HCT116 (cell line): Measurements from ENCODE around the gene TTF1. TPM values are rescaled to one million over a fixed set of nuclear protein-coding genes. Genes with fewer than 3 reads are reported as not detected.

ENCODE experiments used
- ATAC-seq: fragments of 200-7000 bp; cut with Tn5 transposase; 2 replicates; pipeline ENCODE4 v1.9.1; 2020; ENCODE audit warnings: mild to moderate bottlenecking, moderate library complexity
- BruUV-seq: library from RNA; stranded (reverse); fragments of 400-500 nt; replicated peaks from 2 replicates; lab custom pipeline; 2021; lab: Mats Ljungman, UMichigan
- CTCF ChIA-PET: fragments of 300-600 bp; sonication (Branson Sonifier 250); formaldehyde crosslinking; loops from one replicate; lab custom pipeline; 2021; ENCODE audit warnings: antibody characterized with exemption; lab: Charles Lee
- POLR2A ChIA-PET: fragments of 300-600, 350-600 bp; sonication (Branson Sonifier 250); formaldehyde crosslinking; loops from one replicate; lab custom pipeline; 2021; ENCODE audit warnings: antibody characterized with exemption; lab: Charles Lee
- RAD21 ChIA-PET, 2 experiments: fragments of 300-600 bp; sonication (Branson Sonifier 250); formaldehyde crosslinking; loops; one replicate each; lab custom pipeline; 2023; ENCODE audit warnings: low total read pairs in 2 of 2; ENCODE audit not compliant: uncharacterized antibody in 2 of 2, unreplicated experiment in 2 of 2, low non-redundant PET in 1 of 2; lab: Charles Lee
- DNase-seq: peaks from one replicate; pipeline ENCODE4 v3.0.0-alpha.2; 2010; ENCODE audit warnings: low read depth, low spot score
- H2AFZ ChIP-seq: fragments of 200-600 bp; shearing (Covaris generic), sonication (generic); 2 replicates; pipeline ENCODE4 v1.6.1; 2017; ENCODE audit warnings: low read depth, mixed run types, mixed read lengths, antibody characterized with exemption, low read length; ENCODE audit not compliant: poor library complexity, severe bottlenecking
- H3K27ac ChIP-seq: 2 replicates; pipeline ENCODE4 v1.5.1; 2012; ENCODE audit warnings: low read depth, low read length
- H3K27me3 ChIP-seq: fragments of 200-600 bp; sonication (generic); 2 replicates; pipeline ENCODE4 v1.6.1; 2016; ENCODE audit warnings: mixed run types, low read length, mixed read lengths; ENCODE audit not compliant: insufficient read depth
- H3K36me3 ChIP-seq, 2 experiments: fragments of 200-500 bp in 1 of 2; fragments of 200-600 bp in 1 of 2; sonication (Bioruptor generic) in 1 of 2; sonication (generic) in 1 of 2; 2 replicates each; pipeline versions ENCODE4 v1.5.1 to v1.6.1; 2014 to 2016; ENCODE audit warnings: low read length in 2 of 2, inconsistent platforms in 1 of 2, mixed read lengths in 1 of 2, mixed run types in 1 of 2; ENCODE audit not compliant: insufficient read depth in 2 of 2, control insufficient read depth in 1 of 2
- H3K4me1 ChIP-seq, 2 experiments: fragments of 200-600 bp in 1 of 2; sonication (generic) in 1 of 2; 2 replicates each; pipeline versions ENCODE4 v1.5.1 to v1.6.1; 2012 to 2017; ENCODE audit warnings: low read length in 2 of 2, inconsistent platforms in 1 of 2, mild to moderate bottlenecking in 1 of 2, mixed read lengths in 1 of 2, mixed run types in 1 of 2, moderate library complexity in 1 of 2; ENCODE audit not compliant: insufficient read depth in 2 of 2, control insufficient read depth in 1 of 2
- H3K4me2 ChIP-seq: fragments of 200-600 bp; sonication (generic); 2 replicates; pipeline ENCODE4 v1.6.1; 2017; ENCODE audit warnings: mixed run types, low read length, mixed read lengths
- H3K4me3 ChIP-seq, 2 experiments: fragments of 200-600 bp in 1 of 2; sonication (generic) in 1 of 2; replicated peaks in 1 of 2; 2 replicates each; pipeline ENCODE4 v1.5.1; 2011 to 2016; ENCODE audit warnings: low read length in 2 of 2, control low read depth in 1 of 2, low read depth in 1 of 2, mild to moderate bottlenecking in 1 of 2, mixed read lengths in 1 of 2, mixed run types in 1 of 2
- H3K79me2 ChIP-seq: fragments of 200-600 bp; sonication (generic); 2 replicates; pipeline ENCODE4 v1.6.1; 2017; ENCODE audit warnings: mild to moderate bottlenecking, mixed run types, low read length, moderate library complexity, mixed read lengths; ENCODE audit not compliant: insufficient read depth
- H3K9ac ChIP-seq: fragments of 200-600 bp; sonication (generic); 2 replicates; pipeline ENCODE4 v1.6.1; 2016; ENCODE audit warnings: low read length, mixed read lengths
- H3K9me2 ChIP-seq: fragments of 200-600 bp; sonication (generic), shearing (Covaris generic); 2 replicates; pipeline ENCODE4 v1.6.1; 2017; ENCODE audit warnings: mixed run types, mild to moderate bottlenecking, moderate library complexity; ENCODE audit not compliant: insufficient read depth
- H3K9me3 ChIP-seq, 2 experiments: fragments of 200-500 bp in 1 of 2; fragments of 200-600 bp in 1 of 2; sonication (Bioruptor generic) in 1 of 2; sonication (generic) in 1 of 2; 2 replicates each; pipeline ENCODE4 v1.6.1; 2014 to 2017; ENCODE audit warnings: low read length in 2 of 2, mixed read lengths in 2 of 2, inconsistent platforms in 1 of 2, low read depth in 1 of 2, mild to moderate bottlenecking in 1 of 2, mixed run types in 1 of 2, moderate library complexity in 1 of 2; ENCODE audit not compliant: control insufficient read depth in 1 of 2, insufficient read depth in 1 of 2
- H4K20me1 ChIP-seq: fragments of 200-600 bp; sonication (generic), shearing (Covaris generic); 2 replicates; pipeline ENCODE4 v1.6.1; 2017; ENCODE audit warnings: mixed run types, mild to moderate bottlenecking, moderate library complexity; ENCODE audit not compliant: insufficient read depth
- CBX3 ChIP-seq: IDR thresholded peaks from 2 replicates; pipeline ENCODE4 v1.6.1; 2012; ENCODE audit warnings: low read depth
- CEBPB ChIP-seq: IDR thresholded peaks from 2 replicates; pipeline ENCODE4 v1.6.1; 2012; ENCODE audit warnings: low read depth
- EGR1 ChIP-seq: IDR thresholded peaks from 2 replicates; pipeline ENCODE4 v1.6.1; 2012; ENCODE audit warnings: low read depth
- ELF1 ChIP-seq: IDR thresholded peaks from 2 replicates; pipeline ENCODE4 v1.6.1; 2012; ENCODE audit warnings: low read depth, borderline replicate concordance
- EZH2 ChIP-seq: fragments of 200-600 bp; sonication (generic); IDR thresholded peaks from 2 replicates; pipeline ENCODE4 v1.6.1; 2017; ENCODE audit warnings: antibody characterized with exemption, mixed run types
- EZH2phosphoT487 ChIP-seq: fragments of 200-600 bp; IDR thresholded peaks from 2 replicates; pipeline ENCODE4 v1.6.1; 2018; ENCODE audit warnings: antibody characterized with exemption, borderline replicate concordance
- FOSL1 ChIP-seq: IDR thresholded peaks from 2 replicates; pipeline ENCODE4 v1.6.1; 2012; ENCODE audit warnings: low read depth
- JUND ChIP-seq: IDR thresholded peaks from 2 replicates; pipeline ENCODE4 v1.6.1; 2012
- MAX ChIP-seq: IDR thresholded peaks from 2 replicates; pipeline ENCODE4 v1.6.1; 2012
- POLR2AphosphoS5 ChIP-seq: IDR thresholded peaks from 2 replicates; pipeline ENCODE4 v1.6.1; 2011; ENCODE audit warnings: mild to moderate bottlenecking, low read depth, low read length, moderate library complexity
- RAD21 ChIP-seq: IDR thresholded peaks from 2 replicates; pipeline ENCODE4 v1.6.1; 2012; ENCODE audit warnings: low read depth, mild to moderate bottlenecking
- REST ChIP-seq: IDR thresholded peaks from 2 replicates; pipeline ENCODE4 v1.6.1; 2012; ENCODE audit warnings: low read depth
- SIN3A ChIP-seq: IDR thresholded peaks from 2 replicates; pipeline ENCODE4 v1.6.1; 2012; ENCODE audit warnings: low read depth
- SP1 ChIP-seq: IDR thresholded peaks from 2 replicates; pipeline ENCODE4 v1.6.1; 2012; ENCODE audit warnings: low read depth
- SRF ChIP-seq: IDR thresholded peaks from 2 replicates; pipeline ENCODE4 v1.6.1; 2012; ENCODE audit warnings: low read depth
- ZBTB33 ChIP-seq: IDR thresholded peaks from 2 replicates; pipeline ENCODE4 v1.6.1; 2011; ENCODE audit warnings: mild to moderate bottlenecking, low read length, moderate library complexity; ENCODE audit not compliant: insufficient replicate concordance; ENCODE audit errors: extremely low read depth
- ZFX ChIP-seq: fragments of 450-650 bp; IDR thresholded peaks from 2 replicates; pipeline ENCODE4 v1.6.1; 2017
- intact Hi-C: fragments of 100-400 bp; cut with micrococcal nuclease; formaldehyde crosslinking; loops from 2 replicates; pipeline ENCODE4 v1.10.0; 2022
- total RNA-seq: library from RNA; stranded (reverse); gene quantifications from one replicate; pipeline ENCODE4 v1.2.1, GENCODE V29; 2021; ENCODE audit not compliant: unreplicated experiment

Gene TTF1
- total RNA-seq, 1 experiment from 2014 or later = 14.5 TPM

GRCh38 chr9:132391449-132391848, 15.2 kb downstream of the TTF1 start:
- Histone ChIP-seq H3K9ac (no peak overlapping the region), H3K36me3 (peaks cover 55 to 58% of the 10 kb centered on the region in 2 experiments), H3K79me2 (no peaks in the 10 kb centered on the region), H3K4me1 (no peaks in the 10 kb centered on the region), H3K9me3 (no peaks in the 10 kb centered on the region), H3K27me3 (no peaks in the 10 kb centered on the region), H4K20me1 (no peaks in the 10 kb centered on the region), H3K4me3 (no peak overlapping the region), H3K9me2 (no peaks in the 10 kb centered on the region), H2AFZ (no peak overlapping the region), H3K4me2 (no peak overlapping the region), H3K27ac (no peak overlapping the region)
- no peak for DNase-seq
- TF ChIP-seq EZH2phosphoT487 (no peak), MAX (no peak), FOSL1 (no peak), RAD21 (no peak), SIN3A (no peak), ZBTB33 (no peak), EZH2 (no peak), JUND (no peak), SRF (no peak), POLR2AphosphoS5 (no peak), ZFX (no peak), CEBPB (no peak), CBX3 (no peak), EGR1 (no peak), REST (no peak), ELF1 (no peak), SP1 (no peak)
- ATAC-seq = no peak
- ChIA-PET CTCF (no interaction called here), POLR2A (no interaction called here), RAD21 (no interaction called here)
- intact Hi-C loops = no loop called here
- BruUV-seq = no TSS peak
